ENCODE results near the gene MYO7B.

The MYO7B gene

GRCh38 chr2:127647242-127648190 is 112.0 kb downstream of the MYO7B start:
- no peak for ATAC-seq
- TF ChIP-seq ESRRG (CRISPR knock-in tag; IDR thresholded peaks at IDR 0.05) (no peak), CREB5 (CRISPR knock-in tag; IDR thresholded peaks at IDR 0.05; ENCODE audit: low read depth) (no peak), GLIS3 (CRISPR knock-in tag; IDR thresholded peaks at IDR 0.05) (no peak)

DNA sequence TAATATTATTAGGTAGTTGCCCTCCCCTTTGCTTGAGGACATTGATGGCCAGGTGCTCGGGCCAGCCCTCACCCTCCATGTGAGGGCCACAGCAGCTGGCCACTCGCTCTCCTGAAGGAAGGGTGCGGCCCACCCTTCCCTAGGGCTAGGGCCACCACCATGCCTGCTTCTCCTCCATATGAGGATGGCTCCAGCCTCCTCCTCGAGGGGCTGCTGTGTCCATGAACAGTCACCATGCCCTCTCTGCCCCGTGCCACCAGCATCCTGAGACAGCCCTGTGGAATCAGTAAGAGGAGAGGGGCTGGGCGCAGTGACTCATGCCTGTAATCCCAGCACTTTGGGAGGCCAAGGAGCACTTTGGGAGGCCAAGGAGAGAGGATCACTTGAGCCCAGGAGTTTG is 112.8 kb downstream of the MYO7B start:
- TF ChIP-seq ISL1 (CRISPR knock-in tag; IDR thresholded peaks at IDR 0.05) (no peak), ZNF8 (CRISPR knock-in tag; IDR thresholded peaks at IDR 0.05) (no peak), ZFP3 (CRISPR knock-in tag; IDR thresholded peaks at IDR 0.05) (no peak), ZFP30 (CRISPR knock-in tag; IDR thresholded peaks at IDR 0.05) (no peak), CREB5 (CRISPR knock-in tag; IDR thresholded peaks at IDR 0.05; ENCODE audit: low read depth) (no peak), ZC3H10 (CRISPR knock-in tag; IDR thresholded peaks at IDR 0.05) (no peak), SNAI2 (CRISPR knock-in tag; IDR thresholded peaks at IDR 0.05) (no peak), TCF4 (CRISPR knock-in tag; IDR thresholded peaks at IDR 0.05; ENCODE audit: borderline replicate concordance) (no peak)
- TF ChIP-seq, protein P1, sequence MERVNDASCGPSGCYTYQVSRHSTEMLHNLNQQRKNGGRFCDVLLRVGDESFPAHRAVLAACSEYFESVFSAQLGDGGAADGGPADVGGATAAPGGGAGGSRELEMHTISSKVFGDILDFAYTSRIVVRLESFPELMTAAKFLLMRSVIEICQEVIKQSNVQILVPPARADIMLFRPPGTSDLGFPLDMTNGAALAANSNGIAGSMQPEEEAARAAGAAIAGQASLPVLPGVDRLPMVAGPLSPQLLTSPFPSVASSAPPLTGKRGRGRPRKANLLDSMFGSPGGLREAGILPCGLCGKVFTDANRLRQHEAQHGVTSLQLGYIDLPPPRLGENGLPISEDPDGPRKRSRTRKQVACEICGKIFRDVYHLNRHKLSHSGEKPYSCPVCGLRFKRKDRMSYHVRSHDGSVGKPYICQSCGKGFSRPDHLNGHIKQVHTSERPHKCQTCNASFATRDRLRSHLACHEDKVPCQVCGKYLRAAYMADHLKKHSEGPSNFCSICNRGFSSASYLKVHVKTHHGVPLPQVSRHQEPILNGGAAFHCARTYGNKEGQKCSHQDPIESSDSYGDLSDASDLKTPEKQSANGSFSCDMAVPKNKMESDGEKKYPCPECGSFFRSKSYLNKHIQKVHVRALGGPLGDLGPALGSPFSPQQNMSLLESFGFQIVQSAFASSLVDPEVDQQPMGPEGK (CRISPR knock-in tag; IDR thresholded peaks at IDR 0.05; ENCODE audit: borderline replicate concordance) = no peak
- ATAC-seq = no peak

DNA sequence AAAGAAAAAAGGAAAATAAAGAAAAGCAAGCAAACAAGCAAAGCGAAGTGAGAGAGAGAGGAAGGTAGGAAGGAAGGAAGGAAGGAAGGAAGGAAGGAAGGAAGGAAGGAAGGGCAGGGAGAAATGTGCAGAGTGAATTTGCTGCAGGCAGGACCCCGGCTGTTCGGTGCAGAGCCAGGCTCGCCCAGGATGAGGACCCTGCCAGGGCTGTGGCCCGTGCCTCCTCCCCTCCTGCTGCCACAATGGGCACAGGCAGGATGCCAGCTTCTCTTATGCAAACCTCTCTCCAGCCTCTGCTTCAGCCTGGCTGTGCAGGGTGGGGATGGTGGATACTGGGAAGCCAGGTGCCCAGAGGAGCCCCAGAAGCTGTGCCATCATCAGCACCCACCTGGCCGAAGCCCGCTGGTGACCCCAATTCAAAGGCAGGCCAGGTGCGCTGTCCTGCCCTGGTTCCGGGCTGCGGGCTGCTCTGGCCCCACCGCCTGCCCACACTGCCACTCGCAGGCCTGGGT is 113.7 kb downstream of the MYO7B start:
- 0 out of 3 replicates have a peak, but pooled peaks have one; percentile 5 for ATAC-seq
- TF ChIP-seq ZFP3 (CRISPR knock-in tag; IDR thresholded peaks at IDR 0.05) (no peak), RARB (CRISPR knock-in tag; IDR thresholded peaks at IDR 0.05) (no peak), CSDC2 (CRISPR knock-in tag; IDR thresholded peaks at IDR 0.05) (no peak)

GRCh38 chr2:127649684-127650040 is 114.2 kb downstream of the MYO7B start:
- peak; percentile 84 for ATAC-seq
- TF ChIP-seq CSRNP3 (CRISPR knock-in tag; IDR thresholded peaks at IDR 0.05) (no peak), ZFP30 (CRISPR knock-in tag; IDR thresholded peaks at IDR 0.05) (no peak)

DNA sequence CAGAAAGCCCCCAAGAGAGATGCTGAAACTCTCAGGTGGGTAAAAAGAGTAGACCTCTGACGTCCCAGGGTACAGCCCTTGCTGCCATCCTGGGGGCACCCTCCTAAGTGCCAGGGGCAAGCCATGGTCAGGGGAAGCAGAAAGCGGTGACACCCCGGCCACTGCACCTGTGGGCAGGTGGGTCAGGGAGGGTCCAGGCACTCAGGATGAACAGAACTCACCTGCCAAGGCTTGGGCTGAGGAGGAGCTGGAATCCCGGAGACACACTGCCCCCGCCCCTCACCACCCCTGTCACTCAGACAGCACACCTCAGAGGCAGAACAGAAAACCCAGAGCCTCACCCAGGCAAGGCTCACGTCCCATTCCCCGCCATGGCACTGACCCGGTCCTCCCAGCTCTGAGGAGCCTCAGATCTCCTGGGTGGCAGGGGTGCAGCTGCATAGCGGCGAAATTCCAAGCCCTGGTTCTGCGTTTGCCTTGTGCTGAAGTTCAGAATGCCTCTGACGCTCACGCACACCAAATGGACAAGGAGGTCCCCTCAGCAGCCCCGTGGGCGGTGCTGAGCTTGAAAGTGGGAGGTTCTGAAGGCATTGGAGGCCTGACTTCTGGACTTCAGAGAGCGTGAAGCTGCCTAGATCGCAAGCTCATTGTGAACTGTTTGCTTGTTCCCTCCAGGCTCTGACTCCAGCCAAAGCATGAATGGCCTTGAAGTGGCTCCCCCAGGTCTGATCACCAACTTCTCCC is 114.7 kb downstream of the MYO7B start:
- TF ChIP-seq ARNTL (CRISPR knock-in tag; IDR thresholded peaks at IDR 0.05; ENCODE audit: borderline replicate concordance, low read depth) = no peak
- ATAC-seq = peak; percentile 2; the same call in 1 of the 3 replicates

GRCh38 chr2:127650785-127651380 is 115.4 kb downstream of the MYO7B start:
- no peak for ATAC-seq
- no peak for TF ChIP-seq ZFP30 (CRISPR knock-in tag; IDR thresholded peaks at IDR 0.05)
- TF ChIP-seq CREB5 (CRISPR knock-in tag; IDR thresholded peaks at IDR 0.05; ENCODE audit: low read depth) = no peak
- no peak for TF ChIP-seq ISL1 (CRISPR knock-in tag; IDR thresholded peaks at IDR 0.05)
- TF ChIP-seq, protein P2, sequence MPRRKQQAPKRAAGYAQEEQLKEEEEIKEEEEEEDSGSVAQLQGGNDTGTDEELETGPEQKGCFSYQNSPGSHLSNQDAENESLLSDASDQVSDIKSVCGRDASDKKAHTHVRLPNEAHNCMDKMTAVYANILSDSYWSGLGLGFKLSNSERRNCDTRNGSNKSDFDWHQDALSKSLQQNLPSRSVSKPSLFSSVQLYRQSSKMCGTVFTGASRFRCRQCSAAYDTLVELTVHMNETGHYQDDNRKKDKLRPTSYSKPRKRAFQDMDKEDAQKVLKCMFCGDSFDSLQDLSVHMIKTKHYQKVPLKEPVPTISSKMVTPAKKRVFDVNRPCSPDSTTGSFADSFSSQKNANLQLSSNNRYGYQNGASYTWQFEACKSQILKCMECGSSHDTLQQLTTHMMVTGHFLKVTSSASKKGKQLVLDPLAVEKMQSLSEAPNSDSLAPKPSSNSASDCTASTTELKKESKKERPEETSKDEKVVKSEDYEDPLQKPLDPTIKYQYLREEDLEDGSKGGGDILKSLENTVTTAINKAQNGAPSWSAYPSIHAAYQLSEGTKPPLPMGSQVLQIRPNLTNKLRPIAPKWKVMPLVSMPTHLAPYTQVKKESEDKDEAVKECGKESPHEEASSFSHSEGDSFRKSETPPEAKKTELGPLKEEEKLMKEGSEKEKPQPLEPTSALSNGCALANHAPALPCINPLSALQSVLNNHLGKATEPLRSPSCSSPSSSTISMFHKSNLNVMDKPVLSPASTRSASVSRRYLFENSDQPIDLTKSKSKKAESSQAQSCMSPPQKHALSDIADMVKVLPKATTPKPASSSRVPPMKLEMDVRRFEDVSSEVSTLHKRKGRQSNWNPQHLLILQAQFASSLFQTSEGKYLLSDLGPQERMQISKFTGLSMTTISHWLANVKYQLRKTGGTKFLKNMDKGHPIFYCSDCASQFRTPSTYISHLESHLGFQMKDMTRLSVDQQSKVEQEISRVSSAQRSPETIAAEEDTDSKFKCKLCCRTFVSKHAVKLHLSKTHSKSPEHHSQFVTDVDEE (CRISPR knock-in tag; IDR thresholded peaks at IDR 0.05) = no peak
- no peak for TF ChIP-seq ZNF565 (CRISPR knock-in tag; conservative IDR thresholded peaks at IDR 0.05; ENCODE audit: low read depth)
- TF ChIP-seq GLIS3 (CRISPR knock-in tag; IDR thresholded peaks at IDR 0.05) = no peak
- no peak for TF ChIP-seq ZNF8 (CRISPR knock-in tag; IDR thresholded peaks at IDR 0.05)
- no peak for TF ChIP-seq PPARA (CRISPR knock-in tag; IDR thresholded peaks at IDR 0.05; ENCODE audit: borderline replicate concordance)
- TF ChIP-seq OSR1 (CRISPR knock-in tag; IDR thresholded peaks at IDR 0.05) = no peak
- no peak for TF ChIP-seq TCF4 (CRISPR knock-in tag; IDR thresholded peaks at IDR 0.05; ENCODE audit: borderline replicate concordance)
- no peak for TF ChIP-seq ZFP3 (CRISPR knock-in tag; IDR thresholded peaks at IDR 0.05)

Data from SK-N-SH treated with all-trans-retinoic acid at 6 μM for 48 hours (cell line).